Medulla oblongata (tissue), 1 donor: ENCODE measurements around the gene CDKAL1.
A peak's percentile ranks its signal among the peaks of the same experiment; 100 is the strongest.

ENCODE experiments used
- DNase-seq: peaks from one replicate; pipeline ENCODE4 v3.0.0-alpha.2; 2015; ENCODE audit errors: extremely low spot score

The CDKAL1 gene

DNA sequence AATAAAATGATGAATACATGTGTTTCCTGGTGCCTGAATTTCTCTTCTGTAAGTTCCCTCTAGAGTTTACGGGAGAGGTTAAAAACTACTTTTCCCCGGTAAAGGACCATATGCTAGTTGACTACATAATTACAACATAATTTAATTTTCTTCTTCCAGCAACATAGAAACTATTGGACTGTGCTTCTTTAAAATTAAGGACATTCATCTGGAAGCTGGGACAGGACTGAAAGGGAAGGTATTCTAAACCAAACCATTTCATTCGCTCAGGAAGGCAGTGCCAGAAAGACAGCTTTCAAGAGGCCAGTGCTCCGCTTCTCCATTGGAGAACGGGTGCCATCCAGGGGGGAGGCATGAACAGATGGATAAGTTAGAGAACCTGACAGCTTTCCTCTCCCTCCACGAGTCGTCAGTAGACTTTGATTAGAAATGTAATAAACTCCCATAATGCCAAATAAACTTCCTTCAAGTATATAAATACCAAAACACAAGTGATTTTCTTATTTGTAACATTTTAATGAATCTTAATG, 601.3 kb downstream of the CDKAL1 start:
- DNase-seq: no peak

DNA sequence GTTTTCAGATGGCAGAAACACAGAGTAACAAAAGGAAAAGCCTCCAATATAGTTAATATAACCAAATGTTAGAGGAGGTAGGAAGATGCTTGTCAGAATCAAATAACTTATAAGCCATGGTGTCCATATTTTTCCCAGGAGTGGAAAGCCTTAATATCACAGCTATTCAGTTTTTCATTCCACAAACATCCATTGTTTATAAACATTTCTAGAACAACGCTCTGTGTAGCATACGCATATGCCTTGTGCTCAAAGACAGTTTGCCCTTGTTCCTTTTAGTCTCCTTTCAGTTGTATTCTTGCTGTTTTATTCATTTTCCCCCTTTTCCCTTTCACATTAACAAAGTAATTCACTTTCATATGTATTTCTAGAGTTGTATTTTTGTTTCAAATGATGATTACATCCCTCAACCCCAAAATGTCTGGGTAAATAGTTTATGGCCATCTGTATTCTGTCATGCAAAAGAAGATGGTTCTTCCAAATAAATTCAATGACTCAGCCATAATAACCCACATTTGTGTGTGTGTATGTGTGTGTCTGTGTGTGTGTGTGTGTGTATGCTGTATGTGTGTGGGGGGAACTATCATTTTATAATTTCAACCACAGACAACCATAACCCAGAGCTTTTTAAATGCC, 603.6 kb downstream of the CDKAL1 start:
- DNase-seq: peak; percentile 37

DNA sequence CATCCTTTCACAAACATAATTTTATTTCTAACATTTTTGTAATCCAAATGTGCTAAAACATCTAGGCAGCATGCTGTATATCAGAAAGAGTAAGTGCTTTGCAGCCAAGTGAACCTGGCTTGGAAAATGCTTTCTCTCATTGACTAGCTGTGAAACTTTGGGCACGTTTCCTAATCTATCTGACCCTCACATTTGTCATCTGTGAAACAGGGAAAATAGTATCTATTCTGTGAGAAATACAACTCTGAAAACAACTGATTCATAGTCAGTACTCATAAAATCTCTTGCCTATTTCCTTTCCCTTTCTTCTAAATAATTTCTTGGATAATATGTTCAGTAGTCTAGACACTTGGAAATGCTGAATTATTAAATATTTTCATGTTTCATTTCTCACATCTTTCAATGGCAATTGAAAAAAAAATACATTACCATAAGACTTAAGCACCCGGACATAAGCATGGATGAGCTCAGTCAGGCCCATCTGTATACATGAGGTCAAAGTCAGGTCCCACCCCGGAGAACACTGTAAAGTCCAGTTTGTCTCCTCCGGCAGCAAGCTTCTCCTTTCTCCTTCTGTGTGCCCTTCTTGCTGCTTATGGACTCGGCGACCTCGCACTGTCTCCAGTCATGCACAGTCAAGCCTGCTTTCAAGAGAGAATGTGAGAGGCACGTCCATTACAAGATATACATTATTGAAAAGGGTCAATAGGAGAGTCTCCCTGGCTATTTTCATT, 604.2 kb downstream of the CDKAL1 start:
- no peak for DNase-seq

- DNase-seq: no peak
Observed at GRCh38 chr6:21140966-21141365, 606.7 kb downstream of the CDKAL1 start.

DNA sequence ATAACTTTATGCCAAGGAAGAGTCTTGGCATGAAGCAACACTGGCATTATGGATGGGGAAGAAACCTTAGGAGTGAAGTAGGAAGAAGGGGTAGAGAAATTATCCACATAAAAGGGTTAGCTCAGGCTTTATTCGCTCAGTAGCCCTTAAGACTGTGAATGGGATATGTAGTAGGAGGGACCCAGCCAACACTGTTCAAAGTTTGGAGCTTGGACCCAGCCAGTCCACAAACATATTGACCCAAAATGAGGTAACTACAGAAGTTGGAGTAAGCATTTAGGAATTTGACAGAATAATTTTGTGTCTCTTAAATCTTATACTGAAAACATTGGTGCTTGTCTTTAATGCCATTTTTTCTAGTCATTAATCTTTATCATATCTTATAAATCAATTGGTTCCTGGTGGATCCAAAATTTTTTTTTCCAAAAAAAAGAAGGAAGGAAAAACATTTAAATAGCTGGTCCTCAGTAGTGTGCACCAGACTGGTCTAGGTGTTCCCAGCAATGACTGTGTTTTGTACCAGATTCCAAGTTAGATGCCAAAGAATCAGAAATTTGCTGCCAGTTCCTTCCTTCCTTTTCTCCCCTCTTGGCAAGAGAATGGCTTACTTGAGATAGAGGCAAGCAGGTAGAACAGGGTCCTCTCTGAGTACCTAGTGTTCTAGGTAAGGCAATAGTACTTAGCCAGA, 607.5 kb downstream of the CDKAL1 start:
- DNase-seq: no peak

DNA sequence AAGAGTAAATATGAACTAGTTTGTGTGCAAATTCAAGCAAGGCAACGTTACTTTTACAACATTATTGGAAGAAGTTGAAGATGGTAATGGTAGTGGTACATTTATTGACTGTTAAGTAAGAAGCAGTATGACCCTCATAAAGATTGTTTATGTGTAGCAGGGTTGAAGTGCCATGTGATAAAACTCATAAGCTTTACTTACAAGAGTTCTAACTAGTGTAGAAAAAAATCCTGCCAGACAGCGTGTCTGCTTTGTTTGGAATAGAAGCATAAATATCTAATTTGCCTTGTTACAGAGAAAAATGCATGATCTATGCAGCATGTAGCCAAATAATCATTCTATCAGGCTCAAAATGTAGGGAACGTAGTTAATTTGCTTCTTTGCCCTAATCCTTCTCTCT, 608.5 kb downstream of the CDKAL1 start:
- no peak for DNase-seq

- no peak for DNase-seq
Observed at GRCh38 chr6:21143645-21144044, 609.4 kb downstream of the CDKAL1 start.

GRCh38 chr6:21144928-21145327, 610.7 kb downstream of the CDKAL1 start:
- DNase-seq: no peak

DNA sequence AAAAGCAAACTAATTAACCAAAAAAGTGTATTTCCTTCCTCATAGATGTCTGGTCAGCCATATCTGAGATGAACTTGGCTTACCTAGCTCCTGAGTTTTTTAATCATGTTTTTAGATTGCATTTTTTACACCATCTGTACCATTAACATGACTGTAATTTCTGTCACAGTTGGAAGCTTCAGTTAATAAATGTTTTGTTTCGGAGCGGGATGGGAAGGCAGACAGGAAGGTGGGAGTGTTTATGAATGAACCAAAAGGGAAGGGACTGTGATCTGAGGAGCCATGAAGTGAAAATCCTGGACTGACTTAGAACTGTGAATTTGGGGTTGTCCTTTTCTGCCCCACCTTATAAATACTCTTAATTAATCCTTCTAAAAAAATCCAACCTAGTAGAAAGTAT, 613.7 kb downstream of the CDKAL1 start:
- no peak for DNase-seq

DNA sequence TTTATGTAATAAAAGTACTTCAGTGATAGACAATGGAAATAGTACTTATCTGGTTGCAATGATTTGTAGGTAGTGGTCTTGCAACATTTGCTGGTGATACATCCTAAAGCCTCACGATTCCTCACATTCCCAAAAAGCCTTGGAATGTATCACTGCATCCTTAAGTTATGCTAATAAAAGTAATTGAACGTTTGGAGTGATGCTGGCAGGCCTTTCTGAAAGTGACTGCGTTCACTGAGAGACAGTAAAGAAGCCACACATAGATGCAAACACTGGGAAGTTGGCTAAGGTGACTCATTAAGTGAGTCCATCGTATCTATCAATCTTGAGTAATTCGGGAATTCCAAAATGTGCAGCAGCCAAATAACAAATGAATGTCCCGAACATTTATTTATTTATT, 615.2 kb downstream of the CDKAL1 start:
- DNase-seq: no peak

- no peak for DNase-seq
Observed at GRCh38 chr6:21150667-21151066, 616.4 kb downstream of the CDKAL1 start.

DNA sequence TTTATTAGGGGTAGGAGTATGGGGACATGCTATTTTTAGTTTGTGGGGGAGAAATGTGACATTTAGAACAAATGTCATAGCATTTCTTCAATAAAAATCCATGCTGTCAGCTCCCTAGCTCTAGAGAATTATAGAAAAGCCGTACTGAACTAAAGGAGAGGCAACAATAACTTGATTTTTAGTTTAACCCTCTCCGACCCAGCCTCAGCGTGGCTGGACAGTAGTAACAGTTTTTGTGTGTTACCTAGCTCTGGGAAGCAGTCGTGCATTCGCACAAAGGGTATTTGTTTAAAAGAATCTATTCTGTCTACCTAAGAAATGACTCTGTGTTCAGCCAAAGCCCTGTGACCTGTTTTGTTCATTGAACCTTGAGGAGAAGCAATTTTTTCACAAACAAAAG, 616.9 kb downstream of the CDKAL1 start:
- no peak for DNase-seq

DNA sequence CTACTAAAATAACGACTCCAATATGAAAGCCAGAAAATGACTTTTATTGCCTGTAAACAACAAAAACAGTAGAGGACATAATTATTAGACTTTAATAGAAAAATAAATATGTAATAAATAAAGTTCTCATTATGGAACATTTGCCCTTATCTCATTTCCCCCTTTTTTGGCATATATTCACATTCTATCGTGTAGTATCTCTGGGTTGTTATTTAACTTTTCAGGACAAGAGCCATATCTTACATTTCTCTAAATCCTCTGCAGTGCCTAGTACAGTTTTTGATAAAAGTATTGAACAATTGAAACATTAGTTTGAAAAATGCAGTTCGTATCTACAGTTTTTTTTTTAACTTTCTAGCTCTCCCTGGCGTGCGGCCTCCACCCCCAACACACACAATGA, 617.3 kb downstream of the CDKAL1 start:
- DNase-seq: no peak

DNA sequence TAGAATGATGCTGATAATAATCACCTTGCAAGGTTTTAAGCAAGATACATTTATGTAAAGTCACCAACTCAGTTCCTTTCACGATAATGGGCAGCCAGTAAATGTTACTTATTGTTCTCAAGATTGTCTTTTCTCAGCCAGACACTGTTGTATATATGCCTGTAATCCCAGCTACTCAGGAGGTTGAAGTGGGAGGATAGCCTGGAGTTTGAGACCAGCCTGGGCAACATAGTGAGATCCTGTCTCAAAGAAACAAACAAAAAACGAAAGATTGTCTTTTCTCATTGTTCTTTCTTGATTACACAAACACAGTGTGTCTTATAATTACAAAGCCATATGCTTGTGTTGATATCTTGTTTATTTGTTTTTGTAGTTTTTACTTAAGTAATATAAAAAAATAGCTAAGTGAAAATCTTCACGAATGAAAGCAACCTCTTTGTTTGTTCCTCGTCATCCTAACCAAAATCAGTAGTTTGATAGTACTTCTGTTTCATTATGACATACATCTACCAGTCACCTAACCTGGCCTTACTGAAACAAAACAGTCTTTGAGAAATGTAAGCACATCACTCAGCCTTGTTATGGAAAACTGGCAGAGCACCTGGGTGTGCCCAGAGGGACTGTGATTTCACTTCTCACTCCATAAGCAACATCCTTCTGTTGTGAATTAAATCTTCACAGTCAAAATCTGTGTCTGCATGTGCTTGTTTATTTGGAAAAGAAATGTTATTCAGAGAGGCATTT, 623.1 kb downstream of the CDKAL1 start:
- no peak for DNase-seq

DNA sequence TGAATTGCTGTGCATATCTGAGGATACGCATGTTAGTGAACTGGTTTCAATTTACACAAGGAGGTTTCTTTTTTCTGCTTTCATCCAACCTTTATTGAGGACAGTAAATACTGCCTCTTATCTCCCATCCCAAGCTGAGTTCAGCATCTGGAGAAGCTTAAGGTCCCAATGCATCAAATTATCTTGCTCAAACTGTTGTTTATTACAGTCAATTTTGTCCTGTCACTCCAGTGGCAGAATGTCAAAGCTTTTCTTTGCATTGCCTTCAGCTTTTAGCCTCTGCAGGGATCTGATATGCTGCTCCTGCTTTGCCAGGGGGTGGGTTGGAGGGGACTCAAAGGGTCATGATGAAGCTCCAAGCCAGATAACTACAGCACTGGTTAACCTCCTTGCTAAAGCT, 623.9 kb downstream of the CDKAL1 start:
- no peak for DNase-seq

DNA sequence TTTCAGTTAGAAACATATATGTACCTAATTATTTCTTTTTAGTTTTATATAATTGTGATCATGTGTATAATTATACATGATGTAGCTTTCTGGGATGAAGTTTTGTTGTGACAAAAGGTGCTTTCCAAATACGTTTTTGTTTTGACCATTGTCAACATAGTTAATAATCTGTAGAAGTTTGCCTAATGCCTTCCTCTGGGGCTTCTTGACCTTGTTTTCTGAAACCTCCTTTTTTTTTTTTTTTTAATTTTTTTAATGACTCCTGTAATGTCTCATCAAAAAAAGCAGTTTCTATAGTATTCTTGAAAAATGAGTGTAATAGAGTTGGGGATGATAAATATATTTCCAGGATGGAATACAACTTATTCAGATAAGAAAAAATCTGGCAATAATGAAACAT, 624.6 kb downstream of the CDKAL1 start:
- no peak for DNase-seq

DNA sequence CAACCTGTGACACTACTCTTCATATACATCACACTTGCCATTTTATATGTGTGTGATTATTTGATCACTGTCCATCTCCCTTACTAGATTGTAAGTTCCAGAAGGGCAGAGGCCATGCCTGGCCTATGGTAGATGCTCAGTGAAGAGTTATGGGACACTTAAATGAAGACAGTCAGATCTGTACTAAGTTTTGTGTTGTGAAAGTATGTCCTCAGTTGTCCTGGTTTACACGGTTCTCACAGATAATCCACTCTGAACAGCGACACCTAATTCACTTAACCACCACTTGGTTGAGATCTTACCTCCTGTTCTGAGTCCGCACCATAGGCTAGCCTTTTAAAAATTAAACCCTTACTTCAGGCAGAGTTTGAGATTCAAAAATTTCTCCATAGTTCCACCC, 625.2 kb downstream of the CDKAL1 start:
- no peak for DNase-seq

- DNase-seq: no peak
Observed at GRCh38 chr6:21161707-21162106, 627.5 kb downstream of the CDKAL1 start.

GRCh38 chr6:21163110-21163837, 629.0 kb downstream of the CDKAL1 start:
- no peak for DNase-seq

DNA sequence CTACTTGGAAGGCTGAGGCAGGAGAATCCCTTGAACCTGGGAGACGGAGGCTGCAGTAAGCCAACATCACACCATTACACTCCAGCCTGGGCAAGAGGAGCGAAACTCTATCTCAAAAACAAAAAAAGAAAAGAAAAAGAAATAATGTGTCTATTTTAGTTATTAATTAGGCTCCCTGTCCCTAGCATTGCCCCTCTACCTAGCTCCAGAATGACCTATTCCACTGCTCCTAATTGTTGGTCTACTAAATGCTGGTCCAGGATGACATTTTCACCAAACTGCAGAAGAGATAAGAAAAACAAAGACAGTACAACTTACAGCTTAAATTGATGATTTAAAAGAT, 629.6 kb downstream of the CDKAL1 start:
- no peak for DNase-seq

GRCh38 chr6:21164768-21165326, 630.6 kb downstream of the CDKAL1 start:
- no peak for DNase-seq
